Aorta (tissue), 5 donors: ENCODE results near the gene RHOB. TPM values are rescaled to one million over a fixed set of nuclear protein-coding genes. Genes with fewer than 3 reads are reported as not detected.
"Not testable (repeated sequence)": the region's sequence is repeated elsewhere in the genome, so short reads cannot be mapped to it uniquely, and the experiment has no call there.

Source experiments
- ATAC-seq: fragments of 200-7000 bp; cut with Tn5 transposase; one replicate; pipeline ENCODE4 v1.9.1; 2022; ENCODE audit warnings: moderate library complexity; ENCODE audit not compliant: low FRiP score
- DNase-seq, 2 donors: peaks; one replicate each; pipeline ENCODE4 v3.0.0-alpha.2; 2020
- H3K27ac ChIP-seq, 2 donors: one replicate each; pipeline ENCODE4 v1.5.1; 2013; ENCODE audit warnings: low read length in 2 of 2, mild to moderate bottlenecking in 2 of 2, moderate library complexity in 2 of 2, control low read depth in 1 of 2, inconsistent platforms in 1 of 2, low read depth in 1 of 2
- H3K27me3 ChIP-seq, 2 donors: one replicate each; pipeline ENCODE4 v1.6.1; 2013; ENCODE audit warnings: control low read depth in 1 of 2, low read length in 1 of 2, mild to moderate bottlenecking in 1 of 2, moderate library complexity in 1 of 2; ENCODE audit not compliant: insufficient read depth in 2 of 2, control insufficient read depth in 1 of 2
- H3K36me3 ChIP-seq, 2 donors: one replicate each; pipeline ENCODE4 v1.6.1; 2013; ENCODE audit warnings: control low read depth in 1 of 2, low read length in 1 of 2, mild to moderate bottlenecking in 1 of 2; ENCODE audit not compliant: insufficient read depth in 2 of 2, control insufficient read depth in 1 of 2
- H3K4me1 ChIP-seq, 2 donors: one replicate each; pipeline ENCODE4 v1.6.1; 2013; ENCODE audit warnings: low read length in 2 of 2, control low read depth in 1 of 2, mild to moderate bottlenecking in 1 of 2, moderate library complexity in 1 of 2; ENCODE audit not compliant: insufficient read depth in 2 of 2, control insufficient read depth in 1 of 2
- H3K4me3 ChIP-seq, 2 donors: one replicate each; pipeline ENCODE4 v1.5.1; 2013; ENCODE audit warnings: low read length in 2 of 2, control low read depth in 1 of 2, mild to moderate bottlenecking in 1 of 2
- H3K9me3 ChIP-seq: one replicate; pipeline ENCODE4 v1.6.1; 2013; ENCODE audit warnings: mild to moderate bottlenecking, low read length; ENCODE audit not compliant: control insufficient read depth
- WGBS, 2 donors: extraction: QIAGEN DNeasy Blood & Tissue Kit; methylation state at CpG; one replicate each; pipeline ENCODE4 v1.1.7; 2013; 5-methylcytosine and 5-hydroxymethylcytosine counted together
- intact Hi-C, 2 donors: fragments of 100-400 bp; cut with DNase I; formaldehyde crosslinking; loops; one replicate each; pipeline versions ENCODE4 v1.14.2 to v1.15.0; 2022
- polyA plus RNA-seq, 2 donors: library from polyadenylated mRNA; stranded (reverse); fragments of 200-250 nt; gene quantifications; one replicate each; pipeline ENCODE4 v1.2.3, GENCODE V29; 2013
- total RNA-seq, 2 donors: library from RNA; stranded (reverse); fragmentation: NEBNext Ultra II Directional; extraction: Animal tissue kit (Norgen Biotek cat#: 25700); gene quantifications; one replicate each; pipeline ENCODE4 v1.2.1, GENCODE V29; 2021
- donor health status: healthy with polysubstance abuse.
- donor health status: Bipolar disorder and iron deficiency.
- donor health status: DM: no; HTN: no; CAD: no.
- donor health status: DM: no; HTN: no; CAD: no.
- donor health status: DM: yes; HTN: yes; CAD: no.

The RHOB gene
- total and polyA plus RNA-seq, 4 donors = 150 to 1,049 (median 426) TPM

- Histone ChIP-seq H3K27me3 (no peaks in the 10 kb centered on the region), H3K9me3 (no peaks in the 10 kb centered on the region), H3K4me1 (peaks cover 0 to 4% of the 10 kb centered on the region in 2 donors), H3K27ac (no peak overlapping the region), H3K4me3 (no peak overlapping the region), H3K36me3 (no peaks in the 10 kb centered on the region)
- intact Hi-C loops = no loop called here
- ATAC-seq = no peak
- DNase-seq = no peak
- 85 to 97% methylated on average over 3 of the region's 3 CpGs for WGBS, 2 donors
These were observed 39.7 kb downstream of the RHOB start for GRCh38 chr2:20486571-20486970.

DNA sequence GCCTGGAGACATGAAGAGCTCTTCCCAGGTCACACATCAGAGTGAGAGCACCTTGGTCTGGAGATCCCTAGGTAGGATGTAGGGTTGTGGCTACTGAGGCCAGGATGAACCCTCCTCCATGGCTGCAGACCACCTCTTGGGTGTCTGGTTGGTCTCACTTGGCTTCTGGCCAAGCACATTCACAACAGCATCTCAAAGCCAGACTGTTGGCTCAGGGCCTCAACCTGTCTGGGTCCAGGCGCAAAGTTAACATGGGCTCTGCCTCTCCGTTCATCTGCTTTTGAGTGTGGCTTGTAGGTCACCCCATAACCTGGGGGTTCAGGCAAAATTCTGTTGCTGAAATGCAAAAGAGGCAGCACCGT, 40.1 kb downstream of the RHOB start:
- ATAC-seq (no peak), DNase-seq (no peak)
- Histone ChIP-seq H3K4me3 (no peak overlapping the region), H3K9me3 (no peaks in the 10 kb centered on the region), H3K4me1 (peaks cover 0 to 4% of the 10 kb centered on the region in 2 donors), H3K27me3 (no peaks in the 10 kb centered on the region), H3K36me3 (no peaks in the 10 kb centered on the region), H3K27ac (no peak overlapping the region)
- 89% methylated on average over 3 of the region's 3 CpGs for WGBS, 2 donors
- intact Hi-C loops = no loop called here

GRCh38 chr2:20487392-20488174, 40.7 kb downstream of the RHOB start:
- no peak overlapping the region for H3K4me3 ChIP-seq
- 95 to 98% methylated on average over 9 of the region's 9 CpGs for WGBS, 2 donors
- H3K9me3 ChIP-seq = no peaks in the 10 kb centered on the region
- H3K4me1 ChIP-seq = peaks cover 0 to 4% of the 10 kb centered on the region in 2 donors
- H3K27ac ChIP-seq = no peak overlapping the region
- no peaks in the 10 kb centered on the region for H3K36me3 ChIP-seq
- ATAC-seq (no peak), DNase-seq (no peak)
- intact Hi-C loops = no loop called here
- no peaks in the 10 kb centered on the region for H3K27me3 ChIP-seq

- Histone ChIP-seq H3K4me1 (peaks cover 0 to 4% of the 10 kb centered on the region in 2 donors), H3K27me3 (no peaks in the 10 kb centered on the region), H3K4me3 (no peak overlapping the region), H3K27ac (peak overlapping the region in 1 of 2 donors; percentile 13), H3K9me3 (no peaks in the 10 kb centered on the region), H3K36me3 (no peaks in the 10 kb centered on the region)
- intact Hi-C loops = no loop called here
- DNase-seq (no peak), ATAC-seq (no peak)
- 50 to 56% methylated on average over 9 of the region's 9 CpGs for WGBS, 2 donors
These were observed 41.3 kb downstream of the RHOB start for GRCh38 chr2:20488201-20488641.

- no peak for ATAC-seq
These were observed 41.9 kb downstream of the RHOB start for GRCh38 chr2:20488782-20489181.

GRCh38 chr2:20490300-20491181, 43.7 kb downstream of the RHOB start:
- peak; percentile 57 for ATAC-seq
- no peaks in the 10 kb centered on the region for H3K4me1 ChIP-seq
- WGBS, 2 donors = 47 to 53% methylated on average over 14 of the region's 14 CpGs
- no peaks in the 10 kb centered on the region for H3K9me3 ChIP-seq
- no peak overlapping the region for H3K4me3 ChIP-seq
- no peaks in the 10 kb centered on the region for H3K27me3 ChIP-seq
- no peaks in the 10 kb centered on the region for H3K36me3 ChIP-seq
- intact Hi-C loops = no loop called here
- peak in 1 of 2 donors; percentile 72 for DNase-seq
- H3K27ac ChIP-seq = no peak overlapping the region

More at GRCh38 chr2:20488782-20489181, 41.9 kb downstream of the RHOB start:
- H3K27me3 ChIP-seq = no peaks in the 10 kb centered on the region
- H3K27ac ChIP-seq = no peak overlapping the region
- H3K4me3 ChIP-seq = no peak overlapping the region
- peaks cover 0 to 2% of the 10 kb centered on the region in 2 donors for H3K4me1 ChIP-seq
- WGBS, 2 donors = 55 to 59% methylated on average over 5 of the region's 5 CpGs
- no peaks in the 10 kb centered on the region for H3K9me3 ChIP-seq
- no peaks in the 10 kb centered on the region for H3K36me3 ChIP-seq
- no peak for DNase-seq
- intact Hi-C loops = no loop called here

DNA sequence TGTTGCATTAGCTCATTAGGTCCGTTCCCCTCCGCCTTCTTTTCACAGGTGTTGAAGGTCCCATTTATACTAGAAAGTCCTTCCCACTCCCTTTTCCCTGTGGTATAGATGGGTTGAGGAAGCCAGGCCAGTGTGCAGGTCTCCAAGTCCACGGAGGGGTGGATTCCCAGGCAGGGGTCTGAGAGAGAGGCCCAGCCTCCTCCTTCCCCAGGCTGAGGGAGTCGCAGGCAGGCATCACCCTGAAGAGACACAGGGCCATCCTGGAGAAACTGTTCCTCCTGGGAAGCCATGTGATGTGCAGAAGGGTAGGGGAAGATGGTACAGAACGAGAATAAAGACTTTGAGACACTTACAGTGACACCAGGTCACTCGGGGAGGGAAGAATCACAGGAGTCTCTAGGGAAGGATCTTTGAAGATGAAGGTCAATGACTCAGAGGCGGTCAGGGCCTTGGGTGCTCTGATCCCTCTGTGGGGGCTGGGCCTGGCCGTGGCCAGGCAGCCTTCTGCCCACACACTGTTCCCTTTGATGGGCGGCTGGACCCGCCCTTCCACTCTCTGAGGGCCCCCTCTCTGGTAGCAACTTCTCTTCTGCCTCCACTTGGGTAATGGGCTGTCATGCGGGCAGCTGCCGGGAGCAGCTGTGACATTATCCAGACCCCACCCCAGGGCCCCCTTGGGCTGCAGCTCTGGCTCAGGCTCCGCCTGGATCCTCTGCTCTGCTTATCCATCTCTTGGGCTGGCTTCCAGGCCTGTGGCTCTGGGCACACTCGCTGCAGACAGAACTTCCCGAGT, 45.1 kb downstream of the RHOB start:
- ATAC-seq (no peak), DNase-seq (no peak)
- no peak overlapping the region for H3K27ac ChIP-seq
- WGBS, 2 donors = 87 to 93% methylated on average over 15 of the region's 15 CpGs
- no peaks in the 10 kb centered on the region for H3K27me3 ChIP-seq
- no peaks in the 10 kb centered on the region for H3K9me3 ChIP-seq
- no peaks in the 10 kb centered on the region for H3K4me1 ChIP-seq
- intact Hi-C loops = no loop called here
- H3K36me3 ChIP-seq = no peaks in the 10 kb centered on the region
- no peak overlapping the region for H3K4me3 ChIP-seq

- 92 to 96% methylated on average over 3 of the region's 3 CpGs for WGBS, 2 donors
These were observed 46.2 kb downstream of the RHOB start for GRCh38 chr2:20493095-20493494.

More at GRCh38 chr2:20493095-20493494, 46.2 kb downstream of the RHOB start:
- H3K4me1 ChIP-seq, intact Hi-C loops, H3K4me3 ChIP-seq, DNase-seq, H3K27me3 ChIP-seq, ATAC-seq, H3K27ac ChIP-seq, H3K9me3 ChIP-seq, H3K36me3 ChIP-seq: not testable (repeated sequence)
